ENCODE data around the gene RNU6-9. TPM values are rescaled to one million over a fixed set of nuclear protein-coding genes. Genes with fewer than 3 reads are reported as not detected.

Gene RNU6-9
- total RNA-seq, 1 donor from 2014 or later = not detected

DNA sequence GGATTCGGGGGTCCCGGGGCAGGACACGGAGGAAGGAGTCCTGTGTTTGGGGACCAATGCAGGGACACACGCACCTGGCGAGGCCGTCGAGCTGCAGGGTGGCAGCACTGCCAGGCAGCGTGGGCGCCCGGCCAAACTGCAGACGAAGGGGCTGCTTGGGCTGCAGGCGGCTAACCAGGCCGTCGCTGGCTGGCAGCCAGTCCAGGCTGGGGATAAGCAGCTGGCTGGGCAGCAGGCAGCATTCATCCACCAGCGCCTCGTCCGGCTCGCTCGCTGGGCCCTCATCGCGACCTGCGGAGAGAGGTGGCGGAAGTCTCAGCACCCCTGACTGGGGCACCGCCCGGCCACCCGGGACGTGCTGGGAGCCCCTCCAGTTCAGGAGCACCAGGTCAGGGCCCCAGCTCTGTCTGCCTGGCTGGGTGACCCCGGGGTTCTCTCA, 22.3 kb upstream of the RNU6-9 start:
- DNase-seq (ENCODE audit: low spot score in 2 of 2) = no peak
- Histone ChIP-seq H3K27me3 (no peaks in the 10 kb centered on the region), H3K4me3 (no peak overlapping the region), H3K36me3 (peaks cover 51 to 65% of the 10 kb centered on the region in 2 donors), H3K9me3 (no peaks in the 10 kb centered on the region), H3K27ac (no peak overlapping the region), H3K4me1 (peaks cover 4 to 9% of the 10 kb centered on the region in 2 donors)
- intact Hi-C loops (cut with DNase I) = no loop called here
- TF ChIP-seq, protein P1, sequence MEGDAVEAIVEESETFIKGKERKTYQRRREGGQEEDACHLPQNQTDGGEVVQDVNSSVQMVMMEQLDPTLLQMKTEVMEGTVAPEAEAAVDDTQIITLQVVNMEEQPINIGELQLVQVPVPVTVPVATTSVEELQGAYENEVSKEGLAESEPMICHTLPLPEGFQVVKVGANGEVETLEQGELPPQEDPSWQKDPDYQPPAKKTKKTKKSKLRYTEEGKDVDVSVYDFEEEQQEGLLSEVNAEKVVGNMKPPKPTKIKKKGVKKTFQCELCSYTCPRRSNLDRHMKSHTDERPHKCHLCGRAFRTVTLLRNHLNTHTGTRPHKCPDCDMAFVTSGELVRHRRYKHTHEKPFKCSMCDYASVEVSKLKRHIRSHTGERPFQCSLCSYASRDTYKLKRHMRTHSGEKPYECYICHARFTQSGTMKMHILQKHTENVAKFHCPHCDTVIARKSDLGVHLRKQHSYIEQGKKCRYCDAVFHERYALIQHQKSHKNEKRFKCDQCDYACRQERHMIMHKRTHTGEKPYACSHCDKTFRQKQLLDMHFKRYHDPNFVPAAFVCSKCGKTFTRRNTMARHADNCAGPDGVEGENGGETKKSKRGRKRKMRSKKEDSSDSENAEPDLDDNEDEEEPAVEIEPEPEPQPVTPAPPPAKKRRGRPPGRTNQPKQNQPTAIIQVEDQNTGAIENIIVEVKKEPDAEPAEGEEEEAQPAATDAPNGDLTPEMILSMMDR (IDR thresholded peaks at IDR 0.05) = no peak

DNA sequence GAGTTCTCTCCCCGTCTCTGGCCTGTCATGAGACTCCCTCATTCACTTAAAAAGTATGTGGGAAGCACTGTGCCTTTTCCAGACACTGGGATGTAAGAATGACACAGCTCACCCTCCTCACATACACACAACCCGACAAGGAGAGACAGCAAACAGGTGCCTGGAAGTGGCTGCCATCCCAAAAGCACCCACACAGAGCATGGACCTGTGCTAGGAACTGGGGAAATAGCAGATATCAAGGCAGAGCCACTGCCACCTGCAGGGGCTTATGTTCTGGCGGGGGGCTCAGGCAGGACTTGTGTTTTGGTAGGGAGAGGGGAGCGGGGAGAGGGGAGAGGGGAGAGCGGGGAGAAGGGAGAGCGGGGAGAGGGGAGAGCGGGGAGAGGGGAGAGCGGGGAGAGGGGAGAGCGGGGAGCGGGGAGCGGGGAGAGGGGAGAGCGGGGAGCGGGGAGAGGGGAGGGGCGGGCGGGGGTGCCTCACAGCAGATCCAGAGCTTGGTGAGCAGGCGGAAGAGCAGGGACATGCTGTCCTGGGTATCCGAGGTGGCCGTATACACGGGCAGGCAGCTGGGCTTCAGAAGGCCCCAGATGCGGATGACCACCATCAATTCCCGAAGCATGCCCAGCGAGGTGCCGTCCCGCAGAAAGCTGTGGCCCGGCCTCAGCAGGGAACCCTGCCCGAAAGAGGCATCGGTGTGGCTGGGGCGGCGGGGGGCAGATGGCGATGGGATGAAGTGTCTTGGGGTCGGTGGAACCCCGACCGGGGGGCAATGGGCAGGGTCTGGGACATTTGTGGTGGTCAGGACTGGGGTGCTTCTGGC, 21.6 kb upstream of the RNU6-9 start:
- Histone ChIP-seq H3K4me1 (peaks cover 4 to 9% of the 10 kb centered on the region in 2 donors), H3K9me3 (no peaks in the 10 kb centered on the region), H3K36me3 (peaks cover 58 to 71% of the 10 kb centered on the region in 2 donors), H3K27ac (peak overlapping the region in 1 of 2 donors; percentile 43), H3K4me3 (no peak overlapping the region), H3K27me3 (no peaks in the 10 kb centered on the region)
- no peak for DNase-seq (ENCODE audit: low spot score in 2 of 2)
- intact Hi-C loops (cut with DNase I) = no loop called here
- TF ChIP-seq, protein P1 (IDR thresholded peaks at IDR 0.05) = no peak

DNA sequence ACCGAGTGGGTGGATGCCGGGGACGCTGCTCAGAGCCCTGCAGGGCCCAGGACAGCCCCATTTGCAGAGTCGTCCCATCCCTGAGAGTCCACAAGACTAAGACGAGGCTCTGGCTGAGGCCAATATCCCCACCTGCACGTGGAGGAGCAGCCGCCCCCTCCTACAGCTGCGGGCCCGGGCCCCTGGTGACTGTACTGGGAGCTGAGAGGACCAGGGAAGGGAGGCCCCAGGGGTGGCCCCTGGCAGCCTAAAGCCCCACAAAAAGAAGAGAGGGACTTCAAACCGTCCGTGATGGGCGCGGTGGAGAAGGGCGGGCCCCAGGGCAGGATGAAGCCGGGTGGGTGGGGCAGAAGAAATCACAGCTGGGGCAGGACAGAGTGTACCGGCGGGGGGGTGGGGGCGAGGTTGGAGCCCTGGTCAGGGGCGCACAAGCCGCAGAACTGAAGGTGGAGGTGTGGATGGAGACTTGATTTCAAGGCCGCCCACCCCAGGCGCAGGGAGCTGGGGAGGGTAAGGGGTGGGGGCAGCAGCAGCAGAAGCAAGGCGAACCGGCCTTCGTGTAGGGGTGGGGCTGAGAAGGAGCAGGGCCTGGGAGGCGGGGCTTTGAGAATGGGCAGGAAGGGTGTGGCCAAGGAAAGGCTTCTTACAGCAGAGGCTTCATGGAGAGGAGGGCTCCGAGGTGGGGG, 20.9 kb upstream of the RNU6-9 start:
- Histone ChIP-seq H3K4me1 (peaks cover 4 to 9% of the 10 kb centered on the region in 2 donors), H3K36me3 (peaks cover 65 to 74% of the 10 kb centered on the region in 2 donors), H3K4me3 (no peak overlapping the region), H3K9me3 (no peaks in the 10 kb centered on the region), H3K27me3 (no peaks in the 10 kb centered on the region), H3K27ac (peak overlapping the region; percentile 10 to 43)
- TF ChIP-seq, protein P1 (IDR thresholded peaks at IDR 0.05) = no peak
- intact Hi-C loops (cut with DNase I) = no loop called here
- no peak for DNase-seq (ENCODE audit: low spot score in 2 of 2)

DNA sequence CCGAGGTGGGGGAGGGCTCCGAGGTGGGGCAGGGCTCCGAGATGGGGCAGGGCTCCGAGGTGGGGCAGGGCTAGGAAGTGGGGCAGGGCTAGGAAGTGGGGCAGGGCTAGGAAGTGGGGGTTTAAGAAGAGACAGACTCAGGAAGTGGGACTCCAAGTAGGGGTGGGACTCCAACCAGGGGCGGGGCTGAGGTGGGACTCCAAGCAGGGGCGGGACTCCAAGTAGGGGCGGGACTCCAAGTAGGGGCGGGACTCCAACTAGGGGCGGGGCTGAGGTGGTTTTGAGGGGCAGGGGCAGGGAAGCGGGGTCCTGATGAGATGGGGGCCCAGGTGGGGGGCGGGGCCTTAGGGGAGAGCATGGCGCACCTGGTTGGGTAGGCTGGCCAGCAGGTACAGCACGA, 20.2 kb upstream of the RNU6-9 start:
- TF ChIP-seq, protein P1 (IDR thresholded peaks at IDR 0.05) = no peak
- peaks cover 4 to 9% of the 10 kb centered on the region in 2 donors for H3K4me1 ChIP-seq
- DNase-seq (ENCODE audit: low spot score in 2 of 2) = no peak
- intact Hi-C loops (cut with DNase I) = no loop called here
- peaks cover 59 to 68% of the 10 kb centered on the region in 2 donors for H3K36me3 ChIP-seq
- H3K9me3 ChIP-seq = no peaks in the 10 kb centered on the region
- no peak overlapping the region for H3K4me3 ChIP-seq
- no peak overlapping the region for H3K27ac ChIP-seq
- no peaks in the 10 kb centered on the region for H3K27me3 ChIP-seq

DNA sequence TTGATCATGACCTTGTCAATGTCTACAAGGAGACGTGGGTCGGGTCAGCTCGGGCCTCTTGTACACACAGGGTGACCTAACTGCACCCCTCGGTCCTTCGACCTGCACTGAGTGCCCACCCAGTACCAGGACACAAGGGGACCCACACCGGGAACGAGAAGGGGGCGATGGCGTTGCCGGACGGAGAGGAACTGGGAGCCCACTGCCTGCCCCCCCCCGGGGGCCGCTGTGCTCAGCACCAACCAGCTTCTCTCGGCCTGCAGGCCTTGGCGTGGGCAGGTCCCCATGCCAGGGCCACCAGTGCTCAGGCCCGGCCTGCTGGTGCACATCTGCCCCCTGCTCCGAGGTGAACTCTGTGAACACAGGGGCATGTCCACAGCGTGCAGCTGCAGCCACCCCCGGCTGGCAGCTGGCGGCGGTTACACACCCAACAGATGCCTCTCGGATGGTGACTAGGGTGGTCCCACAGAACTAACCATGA, 19.7 kb upstream of the RNU6-9 start:
- Histone ChIP-seq H3K9me3 (no peaks in the 10 kb centered on the region), H3K4me3 (no peak overlapping the region), H3K27ac (no peak overlapping the region), H3K36me3 (peaks cover 54 to 63% of the 10 kb centered on the region in 2 donors), H3K27me3 (no peaks in the 10 kb centered on the region), H3K4me1 (peaks cover 4 to 6% of the 10 kb centered on the region in 2 donors)
- no peak for DNase-seq (ENCODE audit: low spot score in 2 of 2)
- intact Hi-C loops (cut with DNase I) = no loop called here
- TF ChIP-seq, protein P1 (IDR thresholded peaks at IDR 0.05) = no peak

Data from ascending aorta (tissue), 2 donors.